NCI-H1694 treated with DMSO at 0.1 percent for 48 hours (cell line): ENCODE data around the gene WDR81.
"Not testable (repeated sequence)": the region's sequence is repeated elsewhere in the genome, so short reads cannot be mapped to it uniquely, and the experiment has no call there.

Experiments used
- DNase-seq: peaks from one replicate; lab custom pipeline; 2025; lab: John Stamatoyannopoulos, UW

Gene WDR81

GRCh38 chr17:1724351-1724868, at the start of gene WDR81:
WDR81 (plus strand) TSS chr17:1724704; CDS start chr17:1724960, 256 bp downstream.
- peak; percentile 52 for DNase-seq

- DNase-seq = no peak
Measured at GRCh38 chr17:1676401-1676800, 48.1 kb upstream of the WDR81 start.

GRCh38 chr17:1683459-1683858, 41.0 kb upstream of the WDR81 start:
- no peak for DNase-seq

GRCh38 chr17:1684378-1685189, 39.9 kb upstream of the WDR81 start, which contains the start of gene PRPF8:
PRPF8 (minus strand) TSS chr17:1684867; CDS start chr17:1684571, 296 bp downstream.
- DNase-seq = peak; percentile 97

- DNase-seq = no peak
Measured at GRCh38 chr17:1686086-1686485, 38.4 kb upstream of the WDR81 start.

GRCh38 chr17:1688405-1688804, 36.1 kb upstream of the WDR81 start:
- not testable (repeated sequence) for DNase-seq

GRCh38 chr17:1690544-1691221, 33.8 kb upstream of the WDR81 start:
- DNase-seq = no peak

GRCh38 chr17:1693339-1693738, 31.2 kb upstream of the WDR81 start:
- no peak for DNase-seq

GRCh38 chr17:1695365-1695764, 29.1 kb upstream of the WDR81 start:
- no peak for DNase-seq

GRCh38 chr17:1697681-1698080, 26.8 kb upstream of the WDR81 start:
- no peak for DNase-seq

GRCh38 chr17:1699891-1700290, 24.6 kb upstream of the WDR81 start:
- DNase-seq = not testable (repeated sequence)

- DNase-seq = no peak
Measured at GRCh38 chr17:1703063-1703462, 21.4 kb upstream of the WDR81 start.

- DNase-seq = no peak
Measured at GRCh38 chr17:1705004-1705403, 19.5 kb upstream of the WDR81 start.

- no peak for DNase-seq
Measured at GRCh38 chr17:1707107-1707506, 17.4 kb upstream of the WDR81 start.

GRCh38 chr17:1708791-1709346, 15.6 kb upstream of the WDR81 start:
- not testable (repeated sequence) for DNase-seq

GRCh38 chr17:1709403-1709951, 15.0 kb upstream of the WDR81 start:
- no peak for DNase-seq

- DNase-seq = no peak
Measured at GRCh38 chr17:1709971-1710806, 14.3 kb upstream of the WDR81 start, which contains the start of gene TLCD2. TLCD2 (minus strand) TSS chr17:1710377; CDS start chr17:1710242, 135 bp downstream.

- DNase-seq = no peak
Measured at GRCh38 chr17:1710807-1711553, 13.5 kb upstream of the WDR81 start.

GRCh38 chr17:1711804-1712203, 12.7 kb upstream of the WDR81 start:
- DNase-seq = no peak

GRCh38 chr17:1712271-1712670, 12.2 kb upstream of the WDR81 start:
- DNase-seq = no peak
